NCI-H1048 (cell line): ENCODE results near the gene ACTG1.

Source experiments
- DNase-seq: peaks from one replicate; lab custom pipeline; 2025; lab: John Stamatoyannopoulos, UW

The ACTG1 gene

DNA sequence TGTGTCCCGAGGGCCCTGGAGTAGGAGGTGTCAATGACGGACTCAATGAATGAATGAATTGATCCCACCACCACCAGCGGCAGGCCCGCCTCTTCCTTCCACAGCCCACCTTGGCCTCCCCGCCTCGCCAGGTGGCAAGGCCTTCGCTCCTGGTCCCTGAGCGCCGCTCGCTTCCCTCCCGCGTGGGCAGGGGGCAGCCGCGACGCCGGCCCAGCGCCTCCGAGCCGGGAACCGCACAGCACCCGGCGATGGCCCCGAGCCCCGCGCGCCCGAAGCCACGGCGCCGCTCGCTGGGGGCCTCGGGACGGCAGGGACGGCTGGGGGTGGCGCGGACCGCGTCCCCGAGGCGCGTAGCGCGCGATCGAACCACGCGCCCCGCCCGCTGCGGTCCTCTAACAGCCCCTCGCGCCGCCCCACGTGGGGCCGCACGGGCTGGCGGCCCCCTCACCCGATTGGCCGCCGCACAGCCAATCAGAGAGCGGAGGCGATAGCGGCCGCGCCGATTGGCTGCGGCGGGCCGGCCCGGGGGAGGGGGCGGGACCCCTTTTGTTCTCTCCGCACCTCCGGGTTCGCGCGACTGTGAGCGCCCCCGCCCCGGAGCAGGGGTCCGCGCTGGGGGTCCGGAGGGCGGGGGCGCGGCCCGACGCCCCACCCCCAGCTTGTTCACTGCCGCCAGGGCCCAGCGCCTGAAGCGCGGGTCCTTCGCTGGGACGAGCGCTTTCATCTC lies 31.4 kb downstream of the ACTG1 start:
- peak; percentile 67 for DNase-seq

DNA sequence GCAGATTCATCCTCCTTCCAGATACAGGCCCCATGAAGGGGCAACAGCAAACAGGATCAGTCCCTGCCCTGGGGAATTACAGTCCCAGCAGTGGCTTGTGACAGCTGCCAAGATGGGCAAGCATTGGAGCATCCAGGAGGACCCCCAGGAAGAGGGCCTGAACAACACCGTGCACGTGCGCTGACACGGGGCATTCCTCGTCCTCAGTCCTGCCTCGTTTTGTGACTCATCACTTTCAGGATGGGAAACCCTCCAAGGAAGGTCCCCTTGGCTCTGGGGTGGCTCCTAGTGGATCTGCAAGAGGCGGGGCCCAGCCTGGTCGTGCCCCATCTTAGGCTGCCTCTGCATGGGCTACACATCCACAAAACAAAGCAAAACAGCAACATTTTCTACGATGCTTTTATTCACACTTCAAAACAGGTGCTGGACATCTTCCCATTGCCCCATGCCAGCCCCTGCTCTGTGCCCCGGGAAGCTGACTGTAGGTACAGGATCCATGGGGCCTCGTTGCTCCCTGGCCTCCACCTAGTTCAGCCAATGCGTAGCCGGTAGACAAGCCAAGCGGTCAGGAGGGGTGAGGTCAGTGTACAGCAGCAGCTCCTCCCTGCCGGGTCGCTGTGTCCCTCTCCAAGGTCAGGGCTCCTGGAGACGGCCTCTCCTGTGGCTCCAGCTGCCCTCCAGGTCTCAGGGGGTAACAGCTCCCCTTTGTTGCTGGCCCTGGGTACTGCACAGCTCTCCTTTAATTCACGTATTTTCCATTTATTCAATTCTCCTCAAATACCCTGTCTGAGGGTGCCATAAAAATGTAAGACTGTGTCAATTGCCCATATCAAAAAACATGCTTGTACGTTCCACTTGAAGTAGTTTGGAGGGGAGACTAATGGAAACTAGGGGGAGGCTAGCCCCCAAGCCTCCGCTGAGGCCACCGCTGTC lies 32.2 kb downstream of the ACTG1 start:
- no peak for DNase-seq

DNA sequence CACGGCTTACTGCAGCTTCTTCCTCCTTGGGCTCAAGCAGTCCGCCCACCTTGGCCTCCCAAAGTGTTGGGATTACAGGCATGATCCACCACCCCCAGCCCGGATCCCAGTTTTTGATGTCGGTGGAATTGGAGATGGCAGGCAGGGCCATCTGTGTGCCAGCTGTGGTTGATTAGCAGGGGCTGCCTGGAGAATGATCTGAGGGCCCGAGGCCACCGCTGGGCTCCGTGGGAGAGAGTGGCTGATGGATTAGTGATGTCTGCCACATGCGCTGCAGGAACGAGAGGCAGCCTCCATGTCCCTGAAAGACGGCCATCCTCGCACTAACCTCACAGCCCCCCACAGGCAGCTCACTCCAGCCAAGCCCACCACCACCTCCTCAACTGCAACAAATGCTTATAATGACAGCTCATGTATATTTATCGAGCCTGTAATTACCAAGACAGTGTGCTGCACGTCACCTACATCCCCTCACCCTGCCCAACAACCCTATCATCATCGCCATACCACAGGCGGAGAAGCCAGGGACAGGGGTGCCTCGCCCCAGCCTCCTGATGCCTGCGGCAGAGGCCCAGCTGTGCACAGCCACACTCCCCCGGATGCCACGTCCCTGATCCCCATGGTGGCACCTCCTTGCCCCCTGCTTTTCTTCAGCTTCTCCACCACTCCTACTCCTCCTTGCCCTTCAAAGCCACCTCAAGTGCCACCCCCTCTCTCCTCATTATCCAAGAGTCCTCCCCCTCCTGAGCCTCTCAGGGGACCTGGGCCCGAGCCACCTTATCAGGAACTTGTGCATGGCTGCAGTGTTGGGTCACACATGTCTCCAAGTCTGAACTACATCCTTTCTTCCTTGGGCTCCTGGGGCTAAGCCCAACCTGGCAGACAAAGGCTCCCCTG lies 33.2 kb downstream of the ACTG1 start:
- no peak for DNase-seq

DNA sequence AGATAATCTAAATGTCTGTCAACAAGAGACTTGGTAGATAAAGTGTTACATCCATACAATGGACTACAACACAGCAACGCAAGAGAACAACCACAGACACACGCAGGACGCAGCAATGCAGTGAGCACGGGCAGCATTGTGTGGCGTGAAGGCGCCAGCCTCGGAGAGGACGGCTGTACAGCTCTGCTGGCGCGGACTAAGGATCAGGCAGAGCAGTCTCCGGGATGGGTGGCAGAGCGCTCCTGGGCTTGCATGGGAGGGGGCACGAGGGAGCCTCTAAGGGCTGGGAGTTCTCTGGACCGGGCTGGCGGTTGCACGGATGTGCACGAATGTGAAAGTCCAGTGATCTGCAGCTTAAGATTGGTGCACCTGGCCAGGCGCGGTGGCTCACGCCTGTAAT lies 34.5 kb downstream of the ACTG1 start:
- no peak for DNase-seq

DNA sequence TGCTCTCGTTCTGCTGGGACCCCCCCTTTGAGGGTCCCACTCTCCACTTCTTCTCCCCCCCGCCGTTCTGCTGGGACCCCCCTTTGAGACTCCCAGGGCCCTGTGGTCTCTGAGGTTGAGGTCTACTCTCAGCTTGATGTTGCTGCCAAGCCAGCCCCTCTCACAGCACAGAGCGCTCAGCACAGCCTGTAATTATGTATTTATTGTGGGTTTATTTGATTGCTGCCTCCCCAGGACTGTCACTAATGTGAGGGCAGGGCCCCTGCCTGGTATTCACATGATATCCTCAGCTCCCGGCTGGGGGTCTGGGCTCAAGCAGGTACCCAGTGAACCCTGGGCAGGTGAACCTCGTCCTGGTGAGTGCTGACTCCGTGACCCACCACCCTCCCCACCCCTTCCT lies 35.4 kb downstream of the ACTG1 start:
- no peak for DNase-seq

DNA sequence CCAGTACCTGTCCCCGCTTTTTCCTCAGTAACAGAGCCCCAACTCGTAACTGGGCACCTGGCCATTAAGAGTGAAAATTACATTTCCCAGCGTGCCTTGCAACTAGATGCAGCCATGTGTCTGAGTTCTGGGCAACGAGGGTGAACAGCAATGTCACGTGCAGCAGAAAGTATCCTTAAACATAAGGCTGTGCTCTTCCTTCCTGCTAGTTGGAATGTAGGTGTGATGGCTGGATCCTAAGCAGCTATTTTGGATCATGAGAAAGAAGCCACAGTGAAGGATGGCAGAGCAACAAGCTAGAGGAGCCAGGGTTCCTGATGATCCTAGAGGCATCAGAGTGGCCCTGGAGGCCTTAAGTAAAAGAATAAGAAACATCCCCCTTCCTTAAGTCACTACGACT lies 36.0 kb downstream of the ACTG1 start:
- DNase-seq = no peak

DNA sequence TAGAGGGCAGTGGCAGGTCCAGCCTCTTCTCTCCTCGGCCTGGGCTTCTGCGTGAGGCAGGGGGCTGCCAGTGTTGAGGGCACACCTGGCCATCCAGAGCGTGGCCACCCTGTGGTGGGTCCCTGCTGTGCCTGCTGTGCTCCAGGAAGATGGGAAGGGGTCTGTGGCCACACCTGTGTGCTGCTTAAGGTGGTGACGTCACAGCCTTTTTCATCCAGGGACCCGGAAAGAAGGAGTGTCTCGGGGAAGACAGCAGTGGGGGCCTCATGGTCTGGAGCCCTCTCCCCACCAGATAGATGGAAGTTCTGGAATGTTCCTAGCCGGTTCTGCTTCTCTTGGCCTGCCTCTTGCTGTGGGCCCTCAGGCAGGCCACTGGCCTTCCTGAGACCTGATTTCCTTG lies 36.5 kb downstream of the ACTG1 start:
- no peak for DNase-seq

DNA sequence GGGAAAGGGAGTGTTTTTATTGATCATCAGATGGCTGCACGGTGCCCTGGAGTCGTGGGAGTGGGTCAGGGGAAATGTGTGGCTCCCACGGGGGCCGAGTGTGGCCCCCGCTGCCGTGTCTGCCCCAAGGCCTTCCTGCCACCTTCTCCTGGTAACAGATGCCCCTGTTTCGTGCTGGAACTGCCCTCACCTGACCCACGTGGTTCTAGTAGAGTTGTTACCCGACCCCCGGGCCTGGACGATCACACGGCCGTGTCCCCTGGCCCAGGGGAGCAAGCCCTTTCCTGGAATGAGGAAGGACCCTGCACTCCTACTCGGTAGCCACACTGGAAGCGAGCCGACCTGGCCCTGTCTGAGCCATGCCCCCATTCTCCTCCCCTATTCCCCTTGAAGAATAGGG lies 37.6 kb downstream of the ACTG1 start:
- no peak for DNase-seq

DNA sequence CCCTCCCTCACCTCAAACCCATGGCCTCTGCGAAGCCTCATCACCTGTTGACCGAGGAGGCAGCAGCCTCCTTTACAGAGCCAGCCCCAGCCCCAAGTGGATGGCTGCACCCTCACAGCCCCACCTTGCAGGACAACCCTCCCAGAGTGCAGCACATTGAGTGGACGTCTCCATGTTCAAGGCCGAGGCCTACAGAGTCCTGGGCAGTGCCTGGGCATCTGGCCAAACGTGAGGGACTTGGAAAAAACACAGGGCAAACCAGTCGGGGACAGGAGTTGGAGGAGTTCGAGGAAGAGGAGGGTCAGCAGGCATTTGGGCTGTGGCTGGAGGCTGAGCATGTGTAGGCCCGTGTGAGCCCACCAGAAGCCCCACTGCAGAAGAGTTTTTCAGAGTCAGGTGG lies 39.6 kb downstream of the ACTG1 start:
- no peak for DNase-seq

DNA sequence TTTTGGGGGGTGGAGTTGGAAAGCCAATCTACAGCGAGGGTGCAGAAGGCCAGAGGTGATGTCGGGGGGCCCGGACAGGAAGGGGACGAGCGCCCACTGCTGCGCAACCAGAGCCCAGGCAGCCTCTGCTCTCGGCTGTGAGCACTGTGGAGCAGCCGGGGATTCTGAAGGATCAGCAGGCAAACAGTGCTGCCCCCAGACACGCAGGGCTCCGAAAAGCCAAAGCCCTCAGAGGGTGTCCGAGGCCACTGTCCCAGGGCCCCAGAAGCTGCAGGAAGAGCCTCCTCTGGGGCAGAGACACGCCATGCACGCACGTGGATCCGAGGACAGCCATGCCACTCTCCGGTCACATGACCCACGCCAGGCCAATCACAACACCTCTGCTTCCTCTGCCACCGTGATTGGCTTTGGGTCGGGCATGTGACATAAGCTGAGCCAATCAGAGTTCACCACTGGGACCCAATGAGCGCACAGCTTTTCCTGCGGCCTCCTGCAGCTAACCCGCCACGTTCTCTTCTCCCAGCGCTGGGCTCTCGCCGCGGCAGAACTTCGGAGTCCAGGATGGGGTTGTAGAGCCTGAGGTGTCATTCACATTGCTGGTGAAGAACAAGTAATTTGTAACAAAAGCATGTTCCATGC lies 40.7 kb downstream of the ACTG1 start:
- peak; percentile 93 for DNase-seq

DNA sequence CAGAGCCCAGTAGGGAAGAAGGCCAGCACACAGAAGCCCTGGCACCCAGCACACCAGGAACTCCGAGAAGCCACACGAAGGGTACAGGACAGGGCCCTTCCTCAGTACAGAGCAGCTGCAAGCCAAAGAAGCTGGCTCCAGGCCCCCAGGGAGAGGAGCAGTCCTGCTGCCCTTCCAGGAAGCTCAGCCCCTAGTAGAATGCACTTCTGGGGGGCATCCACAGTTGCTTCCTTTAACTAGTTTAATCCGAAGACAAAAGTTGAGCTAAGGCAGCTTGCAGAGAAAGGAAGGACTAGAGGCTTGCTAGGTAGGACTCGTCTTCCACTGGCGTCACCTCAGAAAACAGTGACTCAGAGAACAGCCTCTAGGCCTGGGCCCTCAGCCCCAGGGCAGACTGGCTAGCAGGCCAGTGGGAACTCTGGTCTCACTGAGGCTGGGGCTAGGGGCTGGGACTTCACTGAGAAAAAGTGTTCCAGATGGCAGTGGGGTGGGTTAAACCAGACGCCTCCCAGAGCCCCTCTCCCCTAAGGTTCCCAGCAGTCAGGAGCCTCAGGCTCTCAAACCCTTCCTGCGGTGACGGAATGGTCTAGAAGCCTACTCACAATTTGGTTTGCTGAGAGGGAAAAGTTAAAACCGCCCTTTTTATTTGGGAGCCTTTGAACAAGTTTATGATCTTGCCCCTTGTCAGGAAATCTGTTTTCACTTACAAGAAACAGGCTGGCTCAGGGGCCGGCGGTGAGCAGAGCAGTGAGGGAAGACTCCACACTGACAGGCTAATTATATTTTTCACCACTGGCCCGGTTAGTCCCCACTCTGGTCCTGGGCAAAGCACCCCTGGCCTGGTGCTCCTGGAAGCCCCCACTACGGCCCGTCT lies 41.4 kb downstream of the ACTG1 start:
- no peak for DNase-seq

DNA sequence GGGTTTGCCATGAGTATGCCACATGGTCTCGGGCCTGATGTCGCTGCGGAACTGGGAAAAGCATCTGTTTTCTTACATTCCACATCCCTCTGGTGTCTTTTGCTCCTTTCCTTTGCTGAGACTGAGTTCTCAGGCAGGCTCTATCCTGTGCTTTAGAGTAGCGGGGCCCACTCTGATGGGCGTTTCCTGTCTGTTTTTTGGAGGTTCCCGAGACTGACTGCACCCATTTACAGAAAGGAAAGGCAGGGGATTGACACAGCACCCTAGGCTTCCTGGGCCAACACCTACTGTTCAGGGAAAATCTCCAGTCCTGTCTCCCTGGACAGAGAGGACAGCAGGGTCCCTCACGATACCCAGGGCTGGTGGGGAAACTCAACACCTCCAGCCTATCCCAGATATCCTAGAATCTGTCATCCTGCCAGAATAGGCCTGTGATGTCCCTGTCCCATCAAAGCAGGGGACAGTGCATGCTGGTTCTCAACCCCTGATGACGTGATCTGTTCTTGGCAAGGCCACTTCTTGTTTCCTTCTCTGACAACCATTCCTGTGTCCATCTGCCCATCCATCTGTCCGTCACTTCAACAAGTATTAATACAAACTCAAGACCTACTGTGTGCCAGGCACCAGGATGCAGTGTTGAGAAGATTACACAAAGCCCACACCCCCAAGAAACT lies 42.2 kb downstream of the ACTG1 start:
- DNase-seq = no peak

DNA sequence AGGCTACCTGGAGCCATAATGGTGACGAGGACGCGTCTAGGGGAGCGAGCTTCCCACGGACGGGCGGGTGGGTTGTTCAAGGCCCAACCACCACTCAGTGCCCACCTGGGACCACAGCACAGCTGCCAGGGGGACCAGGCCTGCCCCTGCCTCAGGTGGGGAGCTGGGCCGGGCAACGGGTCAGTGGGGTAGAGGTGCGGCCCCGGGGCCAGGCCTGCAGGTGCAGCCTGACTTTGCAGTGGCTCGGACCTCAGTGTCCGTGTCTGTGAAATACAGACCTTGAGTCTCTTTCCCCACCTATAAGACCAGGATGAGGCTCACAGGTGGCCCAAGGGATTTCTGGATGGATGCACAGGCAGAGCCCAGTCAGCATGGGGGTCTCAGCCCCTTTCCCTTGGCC lies 43.3 kb downstream of the ACTG1 start:
- no peak for DNase-seq

DNA sequence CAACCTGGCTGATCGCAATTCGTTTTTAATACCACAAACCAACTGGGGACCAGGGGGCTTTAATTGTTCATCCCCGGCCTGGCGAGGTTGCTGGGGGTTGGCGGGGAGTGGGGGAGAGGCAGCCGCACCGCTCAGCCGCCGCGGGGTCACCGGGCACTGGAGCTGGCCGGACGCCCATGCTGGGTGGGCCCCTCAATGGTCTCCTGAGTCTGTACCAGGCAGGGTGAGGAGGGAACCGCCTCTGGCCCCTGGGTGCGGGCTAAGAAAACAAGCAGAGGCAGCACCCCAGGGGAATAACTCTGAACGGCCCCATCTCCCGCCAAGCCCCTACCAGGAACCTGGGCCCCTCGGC lies 43.9 kb downstream of the ACTG1 start:
- no peak for DNase-seq

DNA sequence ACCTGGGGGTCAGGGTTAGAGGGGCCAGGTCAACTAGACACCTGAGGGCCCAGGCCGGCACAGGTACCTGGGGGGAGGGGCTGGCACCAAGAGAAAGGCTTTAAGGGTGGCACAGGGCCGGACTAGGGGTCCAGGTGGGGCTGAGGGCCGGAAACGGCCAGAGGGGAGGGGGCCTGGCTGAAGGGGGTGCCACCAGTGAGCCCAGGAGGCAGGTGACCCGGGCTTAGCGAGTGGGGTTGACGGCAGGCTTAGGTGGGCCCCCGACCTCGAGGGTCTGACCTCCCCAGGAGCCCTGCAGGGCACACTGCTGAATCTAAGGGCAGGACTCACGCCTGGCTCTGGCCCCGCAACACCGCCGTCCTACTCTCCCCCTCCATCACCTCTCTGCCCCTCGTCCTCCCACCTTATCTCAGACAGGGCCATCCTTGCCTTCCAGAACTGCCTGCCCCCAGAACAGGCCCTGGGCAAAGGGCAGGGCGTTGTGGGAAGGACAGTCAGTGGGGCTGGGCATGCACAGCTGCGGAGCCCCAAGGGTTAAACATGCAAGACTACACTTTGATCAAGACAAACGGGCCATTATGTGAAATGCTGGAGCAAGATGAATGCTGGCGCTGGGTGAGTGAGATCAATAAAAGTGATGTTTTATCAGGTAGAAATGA lies 44.4 kb downstream of the ACTG1 start:
- no peak for DNase-seq

DNA sequence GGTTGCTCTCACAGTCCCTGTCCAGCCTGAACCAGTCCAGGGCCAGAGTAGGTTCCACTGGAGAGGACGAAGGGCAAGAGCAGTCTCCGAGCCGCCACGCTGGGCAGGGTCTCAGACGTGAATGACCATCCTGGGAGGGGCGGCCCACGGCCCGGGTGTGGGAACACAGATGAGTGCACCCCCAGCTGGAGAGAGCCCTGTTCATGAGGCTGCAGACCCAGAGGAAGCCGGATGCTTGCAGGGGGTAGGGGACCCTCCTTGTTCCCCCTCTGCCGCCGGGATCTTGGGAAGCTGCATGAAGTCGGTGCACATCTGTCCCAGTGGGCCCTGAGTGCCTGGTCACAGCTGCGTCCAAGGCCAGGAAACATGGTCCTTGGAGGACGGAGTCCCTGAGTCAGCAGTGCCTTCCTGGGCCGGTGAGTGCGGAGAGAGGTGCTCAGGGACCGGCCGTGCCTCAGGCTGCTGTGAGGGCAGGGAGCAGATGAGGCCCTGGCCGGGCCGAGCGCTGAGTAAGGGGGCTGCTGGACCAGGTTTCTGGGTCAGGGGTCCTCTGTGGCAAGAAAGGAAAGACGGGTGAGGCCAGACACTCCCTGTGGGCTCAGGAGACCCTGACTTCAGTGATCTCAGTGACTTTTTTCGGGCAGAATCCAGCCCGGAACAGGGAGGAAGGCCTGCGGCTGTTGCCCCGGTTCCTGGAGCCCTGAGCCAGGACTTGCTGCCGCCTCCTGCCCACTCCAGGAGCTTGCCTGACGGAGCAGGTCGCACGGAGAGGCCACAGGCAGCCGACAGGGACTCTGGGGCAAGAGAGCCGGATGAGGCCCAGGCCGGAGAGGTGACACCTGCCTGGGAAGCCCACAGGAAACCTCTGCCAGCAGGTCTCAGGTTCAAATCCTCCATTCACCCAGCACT lies 45.8 kb downstream of the ACTG1 start:
- no peak for DNase-seq

DNA sequence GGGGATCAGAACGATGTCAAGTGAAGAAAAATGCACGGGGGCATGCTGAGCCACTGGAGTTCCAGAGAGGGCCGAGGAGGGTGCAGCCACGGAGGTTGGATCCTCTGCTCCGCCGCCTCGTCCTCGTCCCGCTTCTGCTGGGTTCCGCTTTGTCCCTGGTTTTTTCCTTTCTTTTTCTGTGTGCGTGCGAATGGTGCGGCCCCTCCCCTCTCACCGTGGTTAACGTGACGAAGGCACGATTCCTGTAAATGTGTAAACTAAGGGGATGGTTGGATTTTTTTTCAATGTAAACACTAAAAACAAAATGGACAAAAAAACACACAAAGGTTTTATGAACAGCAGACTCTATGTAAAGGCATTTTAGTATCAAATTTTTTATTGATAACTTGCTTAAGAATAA lies 46.7 kb downstream of the ACTG1 start:
- no peak for DNase-seq

DNA sequence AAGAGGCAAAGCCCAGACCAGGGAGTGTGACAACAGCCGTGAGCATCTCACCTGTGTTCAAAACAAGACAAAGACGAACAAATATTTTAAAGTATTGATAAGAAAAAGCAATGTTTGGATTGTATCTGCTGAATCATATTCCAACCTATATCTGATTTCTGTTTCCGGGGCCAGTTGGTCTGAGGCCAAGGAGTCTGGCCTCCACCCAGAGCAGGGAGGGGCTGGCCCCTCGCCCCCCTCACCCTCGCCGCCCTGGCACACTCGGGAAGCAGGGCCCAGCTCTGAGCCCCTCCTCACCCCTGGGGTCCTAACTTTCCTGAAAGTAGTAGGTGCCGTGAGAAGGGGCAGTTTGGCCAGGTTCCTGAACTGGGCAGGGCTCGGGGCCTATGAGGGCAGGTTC lies 48.0 kb downstream of the ACTG1 start:
- no peak for DNase-seq

DNA sequence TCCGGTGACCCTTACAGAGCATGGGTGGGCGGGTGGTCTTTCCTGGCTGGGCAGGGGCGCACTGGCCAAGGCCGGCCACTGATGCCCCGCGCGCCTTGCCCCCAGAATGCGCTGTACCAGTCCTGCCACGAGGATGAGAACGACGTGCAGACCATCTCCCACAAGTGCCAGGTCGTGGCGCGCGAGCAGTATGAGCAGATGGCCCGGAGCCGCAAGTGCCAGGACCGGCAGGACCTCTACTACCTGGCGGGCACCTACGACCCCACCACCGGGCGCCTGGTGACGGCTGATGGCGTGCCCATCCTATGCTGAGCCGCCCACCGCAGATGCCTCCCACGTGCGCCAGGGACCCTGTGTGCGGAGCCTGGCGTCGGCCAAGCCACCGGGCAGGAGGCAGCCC lies 49.1 kb downstream of the ACTG1 start:
- no peak for DNase-seq
